Activated T-cell treated with anti-CD3 and anti-CD28 coated beads for 48 hours (primary cell): Measurements from ENCODE around the gene PLB1.
"Not testable (repeated sequence)": the region's sequence is repeated elsewhere in the genome, so short reads cannot be mapped to it uniquely, and the experiment has no call there.

Source experiments
- DNase-seq: peaks from one replicate; pipeline ENCODE4 v3.0.0-alpha.2; 2020; ENCODE audit warnings: low read depth

PLB1 gene

DNA sequence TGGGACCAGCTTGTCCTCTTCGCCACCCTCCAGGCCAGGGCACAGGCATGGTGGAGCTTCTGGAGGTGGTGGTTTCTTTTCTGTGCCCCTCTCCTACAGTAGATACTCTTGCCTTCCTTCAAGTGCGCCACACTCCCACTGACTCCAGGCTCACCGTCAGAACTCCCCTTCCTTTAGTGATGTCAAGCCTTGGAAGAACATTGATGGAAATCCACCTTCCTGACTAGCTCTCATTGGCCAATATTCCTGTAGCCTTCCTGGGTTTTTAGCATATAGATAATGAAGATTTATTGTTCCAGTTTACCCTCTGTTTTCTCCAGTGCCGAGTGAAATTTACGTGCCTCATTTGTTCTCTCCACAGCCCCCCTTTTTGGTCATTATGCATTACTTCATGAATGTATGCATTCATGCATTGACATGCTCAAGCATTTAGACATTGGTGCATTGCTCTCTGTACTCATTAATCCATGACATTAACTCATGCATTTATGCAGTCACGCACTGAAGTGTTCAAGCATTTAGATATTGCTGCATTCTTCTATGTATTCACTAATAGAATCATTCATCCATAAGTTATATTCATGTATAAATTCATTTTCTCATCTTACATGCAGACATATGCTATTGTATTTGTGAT lies 37.3 kb downstream of the PLB1 start:
- no peak for DNase-seq

GRCh38 chr2:28534817-28535216 lies 39.0 kb downstream of the PLB1 start:
- no peak for DNase-seq

GRCh38 chr2:28538134-28538533 lies 42.3 kb downstream of the PLB1 start:
- DNase-seq: no peak

DNA sequence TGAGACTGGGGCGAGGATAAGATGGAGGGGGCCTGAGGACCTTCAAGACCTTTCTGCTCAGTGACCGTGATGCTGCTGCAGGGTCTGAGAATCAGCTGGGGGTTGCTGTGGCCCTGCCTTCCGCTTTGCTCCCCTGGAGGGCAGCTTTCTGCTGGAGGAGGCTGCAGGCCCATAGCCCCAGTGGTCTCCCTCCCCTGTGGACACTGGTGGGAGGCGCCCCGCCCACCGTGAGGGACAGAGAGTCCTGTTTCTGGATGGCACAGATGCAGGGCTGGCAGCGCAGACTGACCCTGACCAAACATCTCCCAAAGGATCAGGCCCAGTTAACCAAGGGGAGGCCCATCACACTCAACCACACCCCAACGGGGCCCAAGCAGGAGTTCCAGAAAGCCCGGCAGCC lies 42.8 kb downstream of the PLB1 start:
- DNase-seq: no peak

GRCh38 chr2:28539118-28539541 lies 43.3 kb downstream of the PLB1 start:
- no peak for DNase-seq

GRCh38 chr2:28543316-28544035 lies 47.6 kb downstream of the PLB1 start:
- DNase-seq: no peak

DNA sequence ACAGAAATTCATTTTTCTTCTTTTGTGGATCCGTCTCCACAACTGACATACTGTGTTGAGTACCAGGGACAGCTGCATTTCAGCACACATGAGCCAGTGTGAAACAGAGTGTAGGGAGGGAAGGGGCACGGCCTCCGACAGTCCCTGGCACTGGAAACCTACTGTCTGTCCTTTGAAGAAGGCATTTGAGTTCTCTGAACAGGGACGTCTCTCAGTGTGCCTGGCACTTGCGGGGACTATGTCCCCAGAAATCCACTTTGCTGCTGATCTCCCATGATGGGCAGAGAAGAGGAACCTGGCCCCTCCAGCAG lies 48.1 kb downstream of the PLB1 start:
- DNase-seq: no peak

GRCh38 chr2:28544405-28544921 lies 48.6 kb downstream of the PLB1 start:
- no peak for DNase-seq

DNA sequence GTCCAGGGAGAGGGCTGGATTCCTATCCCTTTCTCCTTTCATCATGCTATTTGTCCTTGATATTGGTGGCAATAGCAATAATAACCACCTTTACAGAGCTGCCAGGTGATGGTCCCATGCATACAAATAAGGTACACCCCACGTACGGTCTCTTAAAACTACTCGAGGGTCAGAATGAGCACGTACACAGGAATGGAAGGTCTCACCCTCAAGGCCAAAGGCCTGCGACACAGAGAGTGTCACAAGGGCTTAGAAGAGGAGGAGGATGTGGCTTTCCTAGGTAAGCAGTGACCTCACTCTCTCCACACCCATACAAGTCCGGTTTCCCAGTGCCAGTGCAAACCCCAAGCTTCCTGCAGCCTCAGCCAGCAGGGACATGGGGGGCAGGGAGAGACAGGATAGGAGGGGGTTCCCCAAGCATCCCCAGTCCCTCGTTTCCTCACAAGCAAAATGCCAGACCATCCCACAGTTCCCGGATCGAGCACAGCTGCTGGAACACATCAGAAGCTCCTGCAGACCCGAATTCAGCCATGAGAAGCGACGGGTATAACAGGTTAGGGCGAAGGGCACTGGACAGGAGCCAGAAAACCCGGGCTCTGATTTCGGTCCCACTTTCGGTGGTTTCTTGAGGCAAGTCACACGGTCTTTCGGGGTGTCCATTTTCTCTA lies 49.2 kb downstream of the PLB1 start:
- peak; percentile 13 for DNase-seq

DNA sequence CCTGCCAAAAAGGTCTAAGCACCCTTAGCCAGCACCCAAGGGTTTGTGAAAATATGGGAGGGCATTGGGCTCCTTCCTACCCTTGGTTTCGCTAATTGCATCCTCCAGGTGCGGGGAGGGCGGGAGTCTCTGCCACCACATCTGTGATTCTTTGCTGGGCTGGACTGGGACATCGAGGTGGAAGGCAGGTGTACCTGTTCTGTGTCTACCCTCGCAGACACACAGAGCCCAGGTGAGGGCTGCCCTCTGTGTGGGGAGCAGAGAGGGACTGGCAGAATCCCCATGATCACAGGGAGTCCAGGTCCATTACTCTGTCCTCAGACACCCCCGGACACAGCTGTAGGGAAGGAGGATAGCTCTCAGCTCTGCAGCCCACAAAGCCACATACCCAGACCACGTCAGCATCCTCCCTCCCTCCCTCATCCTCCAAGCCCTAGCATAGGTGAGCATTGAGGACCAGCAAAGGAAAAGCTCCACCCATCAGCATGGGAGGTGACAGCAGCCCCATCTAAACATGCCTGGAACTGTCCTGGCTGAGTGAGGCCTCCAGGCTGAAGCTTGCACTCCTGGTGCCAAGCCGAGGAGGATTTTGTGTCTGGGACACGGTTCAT lies 49.8 kb downstream of the PLB1 start:
- DNase-seq: peak; percentile 12

DNA sequence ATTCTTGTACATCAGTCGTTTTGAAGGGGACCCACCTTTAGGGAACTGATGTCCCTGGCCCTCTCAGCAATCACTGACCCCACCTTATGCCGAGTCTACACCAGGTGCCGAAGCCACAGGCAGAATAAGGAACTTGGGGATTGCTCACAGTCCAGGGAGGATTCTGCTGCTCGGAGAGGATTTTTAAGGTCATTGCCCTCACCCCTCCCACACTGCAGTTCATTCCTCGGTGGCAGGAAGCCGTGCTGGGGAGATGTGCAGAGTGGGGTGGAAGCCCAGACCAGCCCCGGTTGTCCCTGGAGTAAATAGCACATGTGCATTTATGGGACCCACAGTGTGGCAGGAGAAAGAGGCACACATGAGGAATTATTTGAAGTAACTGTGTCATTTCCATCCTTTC lies 50.4 kb downstream of the PLB1 start:
- DNase-seq: no peak

DNA sequence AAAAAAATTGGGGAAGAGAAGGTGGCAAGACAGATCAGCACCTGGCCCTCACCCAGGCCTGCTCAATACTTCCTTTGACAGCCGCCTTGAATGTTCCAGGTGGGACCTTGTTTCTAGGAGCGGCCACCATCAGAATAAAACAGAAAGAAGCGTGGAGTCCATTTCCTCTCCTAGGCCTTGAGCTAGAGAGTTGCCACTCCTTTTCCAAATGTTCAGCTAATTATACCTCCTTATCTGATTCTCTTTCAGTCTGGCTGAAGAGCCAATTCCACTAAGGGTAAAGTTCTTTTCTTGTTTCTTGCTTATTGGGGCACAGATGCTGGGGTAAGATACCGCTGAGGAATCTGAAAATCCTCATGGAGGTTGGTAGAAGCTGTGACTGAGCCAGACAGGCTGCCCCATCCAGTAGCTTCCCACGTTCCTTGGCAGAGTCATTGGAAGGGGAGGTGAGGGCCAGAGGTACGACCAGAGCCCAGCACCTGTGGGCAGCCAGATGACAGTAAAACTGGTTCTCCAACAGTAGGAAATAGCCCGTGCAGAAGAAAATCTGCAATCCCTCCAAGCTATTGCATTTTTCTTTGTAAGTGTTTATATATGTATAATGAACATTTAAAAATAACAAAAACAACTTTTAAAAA lies 51.5 kb downstream of the PLB1 start:
- DNase-seq: no peak

- no peak for DNase-seq
These were observed 52.2 kb downstream of the PLB1 start for GRCh38 chr2:28547906-28548600.

DNA sequence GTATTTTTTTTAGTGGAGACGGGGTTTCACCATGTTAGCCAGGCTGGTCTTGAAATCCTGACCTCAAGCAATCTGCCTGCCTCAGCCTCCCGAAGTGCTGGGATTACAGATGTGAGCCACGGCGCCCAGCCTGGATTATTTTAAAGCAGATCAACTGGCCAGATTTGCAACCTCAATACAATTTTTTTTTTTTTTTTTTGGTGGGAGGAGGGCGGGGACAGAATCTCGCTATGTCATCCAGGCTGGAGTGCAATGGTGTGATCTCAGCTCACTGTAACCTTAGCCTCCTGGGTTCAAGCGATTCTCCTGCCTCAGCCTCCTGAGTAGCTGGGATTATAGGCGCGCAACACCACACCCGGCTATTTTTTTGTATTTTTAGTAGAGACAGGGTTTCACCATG lies 54.5 kb downstream of the PLB1 start:
- not testable (repeated sequence) for DNase-seq

GRCh38 chr2:28552045-28552823 lies 56.4 kb downstream of the PLB1 start:
- no peak for DNase-seq

DNA sequence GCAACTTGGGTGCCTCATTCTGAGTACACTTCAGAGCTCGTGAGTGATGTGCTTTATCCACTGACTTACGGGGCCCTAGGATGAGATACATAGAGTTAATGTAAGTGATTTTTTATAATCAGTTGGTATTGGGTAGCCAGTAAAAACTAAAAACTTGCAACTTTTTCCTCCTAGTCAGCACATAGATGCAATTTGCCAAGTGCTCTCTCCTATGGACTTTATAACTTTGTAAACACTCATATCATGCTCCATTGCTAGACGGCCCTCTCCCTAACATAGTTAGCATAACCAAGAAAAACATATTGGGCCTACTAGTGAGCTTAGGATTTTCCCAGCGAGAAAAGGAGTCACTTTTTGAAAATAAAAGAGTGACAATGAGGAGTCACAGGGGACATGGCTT lies 60.4 kb downstream of the PLB1 start:
- no peak for DNase-seq

DNA sequence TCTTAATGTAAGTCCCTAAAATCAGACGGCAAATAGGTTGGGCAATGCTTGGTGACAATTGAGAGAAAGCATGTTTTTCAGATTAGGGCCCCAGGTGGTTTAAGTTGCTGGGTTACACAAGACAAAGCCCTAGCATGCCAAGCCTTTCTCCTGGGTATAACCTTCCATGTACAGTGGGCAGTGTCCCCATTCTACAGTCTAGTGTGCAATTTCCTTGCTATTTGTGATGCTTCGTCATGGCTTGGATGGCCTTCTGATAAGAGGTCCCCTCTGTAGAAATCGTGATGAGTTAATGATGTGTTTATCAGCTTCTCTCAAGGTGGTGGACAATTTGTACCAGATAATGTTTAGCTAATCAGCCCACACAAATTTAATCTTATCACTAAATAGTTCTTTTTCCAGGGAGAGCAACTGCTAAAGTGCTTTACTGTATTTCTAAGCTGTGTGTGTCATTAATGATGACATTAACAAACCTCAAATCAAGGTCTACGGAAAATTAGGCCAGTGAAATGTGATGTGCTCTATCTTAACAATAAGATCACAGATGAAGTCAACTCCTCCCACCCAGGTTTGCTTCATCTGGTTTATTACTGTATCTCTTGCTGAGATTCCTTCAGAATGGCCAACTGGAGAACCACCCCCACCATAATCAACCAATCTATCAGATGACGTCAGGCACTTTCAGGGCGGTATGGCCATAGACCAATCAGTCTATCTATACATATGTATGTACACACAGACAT lies 61.7 kb downstream of the PLB1 start:
- DNase-seq: no peak

- DNase-seq: no peak
These were observed 62.4 kb downstream of the PLB1 start for GRCh38 chr2:28558158-28558820.

DNA sequence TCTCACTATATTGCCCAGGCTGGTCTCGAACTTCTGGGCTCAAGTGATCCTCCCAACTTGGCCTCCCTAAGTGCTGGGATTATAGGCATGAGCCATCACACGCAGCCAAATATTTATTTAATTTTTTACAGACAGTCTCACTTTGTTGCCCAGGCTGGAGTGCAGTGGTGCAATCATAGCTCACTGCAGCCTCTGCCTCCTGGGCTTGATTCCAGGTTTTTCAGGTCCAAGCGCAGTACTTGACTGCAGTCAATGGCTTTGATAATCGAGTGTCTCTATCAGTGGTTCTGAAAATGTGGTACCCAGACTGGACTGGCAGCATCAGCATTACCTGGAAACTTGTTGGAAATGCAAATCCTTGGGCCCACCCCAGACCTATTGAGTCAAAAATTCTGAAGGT lies 63.1 kb downstream of the PLB1 start:
- DNase-seq: no peak

DNA sequence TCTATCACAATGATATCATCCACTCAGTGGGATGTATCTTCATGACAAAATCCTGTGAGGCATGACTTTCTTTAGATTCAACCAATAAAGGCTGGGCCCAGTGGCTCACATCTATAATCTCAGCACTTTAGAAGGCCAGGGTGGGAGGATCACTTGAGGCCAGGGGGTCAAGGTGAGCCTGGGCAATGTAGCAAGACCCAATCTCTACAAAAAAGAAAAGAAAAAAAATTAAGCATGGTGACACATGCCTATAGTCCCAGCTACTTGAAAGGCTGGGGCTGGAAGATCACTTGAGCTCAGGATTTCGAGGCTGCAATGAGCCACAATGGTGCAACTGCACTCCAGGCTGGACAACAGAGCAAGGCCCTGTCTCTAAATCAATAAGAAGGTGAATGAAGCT lies 68.0 kb downstream of the PLB1 start:
- no peak for DNase-seq
